NCI-H526 (cell line): ENCODE results near the gene THEM4.
"Not testable (repeated sequence)": the region's sequence is repeated elsewhere in the genome, so short reads cannot be mapped to it uniquely, and the experiment has no call there.

Source experiments
- DNase-seq, 2 experiments: peaks; one replicate each; lab custom pipeline; 2025; lab: John Stamatoyannopoulos, UW

Gene THEM4

GRCh38 chr1:151859891-151860293, 49.4 kb downstream of the THEM4 start:
- DNase-seq, result no peak

GRCh38 chr1:151858886-151859665, 50.2 kb downstream of the THEM4 start:
- DNase-seq, result no peak

- DNase-seq, result no peak
Observed at GRCh38 chr1:151858030-151858746, 51.1 kb downstream of the THEM4 start.

GRCh38 chr1:151855933-151856332, 53.4 kb downstream of the THEM4 start:
- no peak for DNase-seq

GRCh38 chr1:151855516-151855915, 53.8 kb downstream of the THEM4 start:
- DNase-seq, result not testable (repeated sequence)

- no peak for DNase-seq
Observed at GRCh38 chr1:151854658-151855057, 54.7 kb downstream of the THEM4 start.

GRCh38 chr1:151853411-151853943, 55.8 kb downstream of the THEM4 start, which contains the start of gene THEM5:
TSS of gene THEM5 (minus strand) at chr1:151853712. CDS start at chr1:151853565, 147 bp downstream.
- no peak for DNase-seq

GRCh38 chr1:151852733-151853132, 56.6 kb downstream of the THEM4 start:
- no peak for DNase-seq

GRCh38 chr1:151851886-151852285, 57.4 kb downstream of the THEM4 start:
- DNase-seq, result no peak

GRCh38 chr1:151849871-151850270, 59.4 kb downstream of the THEM4 start:
- no peak for DNase-seq

- no peak for DNase-seq
Observed at GRCh38 chr1:151849126-151849525, 60.2 kb downstream of the THEM4 start.

- no peak for DNase-seq
Observed at GRCh38 chr1:151847867-151848596, 61.3 kb downstream of the THEM4 start.

GRCh38 chr1:151846686-151847237, 62.5 kb downstream of the THEM4 start:
- DNase-seq, result no peak

- DNase-seq, result no peak
Observed at GRCh38 chr1:151846062-151846568, 63.2 kb downstream of the THEM4 start.

GRCh38 chr1:151843398-151843797, 65.9 kb downstream of the THEM4 start:
- no peak for DNase-seq

GRCh38 chr1:151841141-151841540, 68.2 kb downstream of the THEM4 start:
- no peak for DNase-seq

GRCh38 chr1:151840421-151840820, 68.9 kb downstream of the THEM4 start:
- peak in 1 of 2 experiments; percentile 66 for DNase-seq

- peak; percentile 97 to 99 for DNase-seq
Observed at GRCh38 chr1:151839457-151840403, 69.6 kb downstream of the THEM4 start, which contains the start of gene C2CD4D. TSS of gene C2CD4D (minus strand) at chr1:151839820. CDS start at chr1:151838989, 831 bp downstream.

GRCh38 chr1:151839082-151839412, 70.3 kb downstream of the THEM4 start:
- no peak for DNase-seq

- no peak for DNase-seq
Observed at GRCh38 chr1:151838222-151839081, 70.9 kb downstream of the THEM4 start.
